Nucleus accumbens (tissue), 56 donors: Measurements from ENCODE around the gene TBC1D19.
"Not testable (repeated sequence)": the region's sequence is repeated elsewhere in the genome, so short reads cannot be mapped to it uniquely, and the experiment has no call there.

ENCODE experiments used
- DNase-seq, 56 donors: peaks; one replicate each; lab custom pipeline; 2025; lab: John Stamatoyannopoulos, UW

The TBC1D19 gene, protein sequence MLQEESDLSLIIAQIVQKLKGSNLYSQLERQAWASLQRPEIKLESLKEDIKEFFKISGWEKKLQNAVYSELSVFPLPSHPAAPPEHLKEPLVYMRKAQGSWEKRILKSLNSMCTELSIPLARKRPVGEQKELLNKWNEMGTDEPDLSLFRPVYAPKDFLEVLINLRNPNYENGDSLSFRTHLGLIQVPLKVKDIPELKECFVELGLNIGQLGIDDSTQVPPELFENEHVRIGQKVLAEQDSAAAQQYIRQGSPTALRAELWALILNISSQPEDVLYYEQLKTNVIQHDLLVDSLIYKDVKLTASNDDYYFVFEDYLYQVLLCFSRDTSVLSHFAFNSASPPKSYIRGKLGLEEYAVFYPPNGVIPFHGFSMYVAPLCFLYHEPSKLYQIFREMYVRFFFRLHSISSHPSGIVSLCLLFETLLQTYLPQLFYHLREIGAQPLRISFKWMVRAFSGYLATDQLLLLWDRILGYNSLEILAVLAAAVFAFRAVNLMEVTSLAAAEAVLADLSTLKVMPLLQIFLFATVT

DNA sequence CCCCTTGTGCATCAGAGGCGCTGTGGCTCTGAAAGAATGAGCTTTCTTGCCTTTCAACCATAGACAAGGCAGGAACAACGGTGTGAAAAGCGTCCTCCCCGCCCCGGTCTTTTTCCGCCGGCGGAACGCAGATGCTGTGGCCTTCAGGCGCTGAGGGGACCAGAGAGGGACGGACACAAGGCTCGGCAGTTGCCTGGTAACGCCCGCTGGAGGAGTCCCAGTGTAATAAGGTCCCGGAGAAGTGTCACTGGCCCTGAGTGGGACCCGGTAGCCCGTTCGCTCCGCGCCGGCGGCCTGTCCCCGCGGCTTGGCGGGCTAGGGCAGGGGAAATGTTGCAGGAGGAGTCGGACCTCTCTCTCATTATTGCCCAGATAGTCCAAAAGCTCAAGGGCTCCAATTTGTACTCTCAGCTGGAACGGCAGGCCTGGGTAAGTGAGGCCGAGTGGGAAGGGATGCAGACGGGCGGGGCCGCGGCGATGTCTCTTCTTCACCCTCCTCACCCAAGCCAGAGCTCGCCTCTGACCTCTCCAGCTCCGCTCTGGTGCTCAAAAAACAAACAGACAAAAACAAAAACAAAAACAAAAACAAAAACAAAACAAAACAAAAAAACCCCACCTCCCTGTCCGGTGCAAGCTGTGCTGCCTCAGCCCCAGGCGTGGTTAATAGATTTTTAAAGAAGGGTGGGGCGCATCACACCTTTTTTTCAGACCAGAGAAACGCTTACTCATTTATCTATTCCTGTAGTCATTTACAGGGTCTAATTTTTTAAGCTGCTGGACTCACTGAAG is at the start of gene TBC1D19:
Gene TBC1D19 (plus strand): TSS at position 220 of the 788 bp plus-strand sequence. CDS start 110 bp downstream, at position 330.
- DNase-seq, result peak in 55 of 56 donors; percentile 36 to 94 (median 84)

DNA sequence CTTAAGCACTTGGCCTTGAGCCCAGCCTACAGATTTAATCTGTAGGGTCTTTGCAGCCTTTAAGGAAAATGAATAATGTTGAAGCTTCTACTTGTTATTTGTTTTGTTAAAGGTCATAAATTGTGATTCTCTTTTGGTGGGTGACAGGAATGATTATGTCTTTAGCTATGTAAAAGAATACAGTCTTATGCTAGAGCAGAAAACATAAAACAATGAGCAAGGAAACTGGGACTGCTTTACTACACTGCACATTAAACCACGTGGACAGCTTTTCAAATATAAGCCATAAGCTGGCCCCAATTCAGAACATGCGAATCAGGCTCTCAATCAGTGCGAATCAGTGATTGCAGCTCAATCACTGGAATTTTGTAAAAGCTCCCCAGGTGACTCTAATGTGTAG is 40.9 kb upstream of the TBC1D19 start:
- no peak for DNase-seq

- no peak for DNase-seq
Measured at GRCh38 chr4:26544421-26544820, 39.5 kb upstream of the TBC1D19 start.

DNA sequence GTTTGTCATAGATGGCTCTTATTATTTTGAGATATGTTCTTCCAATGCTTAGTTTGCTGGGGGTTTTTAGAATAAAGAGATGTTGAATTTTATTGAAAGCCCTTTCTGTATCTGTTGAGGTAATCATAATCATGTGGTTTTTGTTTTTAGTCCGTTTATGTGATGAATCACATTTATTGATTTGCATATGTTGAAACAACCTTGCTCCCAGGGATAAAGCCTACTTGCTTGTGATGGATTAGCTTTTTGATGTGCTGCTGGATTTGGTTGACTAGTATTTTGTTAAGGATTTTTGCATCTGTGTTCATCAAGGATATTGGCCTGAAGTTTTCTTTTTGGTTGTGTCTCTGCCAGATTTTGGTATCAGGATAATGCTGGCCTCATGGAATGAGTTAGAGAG is 35.5 kb upstream of the TBC1D19 start:
- DNase-seq, result not testable (repeated sequence)

GRCh38 chr4:26557164-26557563 is 26.7 kb upstream of the TBC1D19 start:
- no peak for DNase-seq

DNA sequence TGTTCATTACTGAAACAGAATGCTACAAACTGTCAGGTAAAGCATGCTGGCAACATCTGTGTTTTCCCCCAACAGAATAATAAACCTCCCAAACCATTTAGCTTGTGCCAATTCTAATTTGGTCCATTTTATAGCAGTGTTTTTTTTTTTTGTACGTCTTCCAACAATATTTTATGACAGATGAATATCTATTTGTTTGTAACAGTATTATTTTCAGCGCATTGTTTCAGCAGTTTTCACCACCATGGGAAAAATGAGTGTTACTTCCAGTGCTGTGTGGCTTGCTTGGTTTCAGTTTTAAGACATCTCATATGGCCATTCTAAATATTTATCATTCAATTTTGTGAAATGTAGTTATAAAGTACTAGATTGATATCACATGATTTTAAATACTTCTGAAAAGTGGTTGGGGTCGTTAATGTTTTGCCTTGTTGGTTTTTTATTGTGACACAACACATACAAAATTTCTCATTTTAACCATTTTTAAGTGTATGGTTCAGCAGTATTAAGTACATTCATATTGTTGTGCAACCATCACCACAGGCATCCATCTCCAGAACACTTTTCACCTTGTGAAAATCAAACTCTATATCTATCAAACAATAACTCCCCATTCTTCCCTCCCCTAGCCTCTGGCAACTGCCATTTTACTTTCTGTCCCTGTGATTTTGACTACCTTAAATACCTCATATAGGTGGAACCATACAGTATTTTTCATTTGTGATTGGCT is 25.6 kb upstream of the TBC1D19 start:
- no peak for DNase-seq

GRCh38 chr4:26566133-26566532 is 17.8 kb upstream of the TBC1D19 start:
- no peak for DNase-seq

GRCh38 chr4:26568446-26568994 is 15.4 kb upstream of the TBC1D19 start:
- DNase-seq, result no peak

- DNase-seq, result no peak
Measured at GRCh38 chr4:26570596-26570995, 13.3 kb upstream of the TBC1D19 start.

DNA sequence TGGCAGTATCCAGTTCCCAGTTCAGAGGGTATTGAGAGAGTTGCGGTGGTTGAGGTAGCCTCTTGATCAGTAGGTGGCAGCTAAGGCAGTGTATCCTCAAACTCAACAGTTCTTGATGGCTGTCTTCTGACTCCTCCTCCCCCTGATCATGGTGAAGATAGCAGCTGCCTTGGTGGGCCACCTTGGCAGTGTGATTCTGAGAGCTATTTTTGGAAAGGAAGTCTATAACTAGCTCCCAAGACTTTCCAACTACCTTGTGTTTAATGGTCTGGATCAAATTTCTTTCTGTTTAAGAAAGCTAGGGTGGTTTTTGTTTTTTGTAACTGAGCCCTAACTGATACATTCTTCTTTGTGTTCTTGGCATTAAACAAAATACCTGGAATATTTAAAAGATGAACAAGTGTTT is 10.5 kb upstream of the TBC1D19 start:
- no peak for DNase-seq

DNA sequence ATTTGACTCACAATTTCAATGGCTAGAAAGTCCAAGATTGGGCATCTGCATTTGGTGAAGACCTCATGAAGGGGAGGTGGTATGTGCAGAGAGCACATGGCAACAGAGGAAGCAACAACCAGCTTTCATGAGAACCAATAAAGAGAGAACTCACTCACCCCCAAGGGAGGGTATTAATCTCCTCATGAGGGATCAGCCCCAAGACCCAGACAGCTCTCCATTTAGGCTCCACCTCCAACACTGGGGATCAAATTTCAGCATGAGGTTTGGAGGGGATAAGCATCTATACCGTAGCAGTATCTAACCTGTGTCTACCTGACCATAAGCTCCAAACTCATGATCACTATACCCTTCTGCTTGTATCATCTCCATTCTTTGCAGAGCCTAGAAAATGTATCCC is 9.3 kb upstream of the TBC1D19 start:
- no peak for DNase-seq

- no peak for DNase-seq
Measured at GRCh38 chr4:26576231-26576739, 7.6 kb upstream of the TBC1D19 start.

- no peak for DNase-seq
Measured at GRCh38 chr4:26577066-26577465, 6.8 kb upstream of the TBC1D19 start.

GRCh38 chr4:26579169-26579568 is 4.7 kb upstream of the TBC1D19 start:
- DNase-seq, result no peak

- DNase-seq, result not testable (repeated sequence)
Measured at GRCh38 chr4:26581341-26581740, 2.5 kb upstream of the TBC1D19 start.

GRCh38 chr4:26583538-26583864 is 383 bp upstream of the TBC1D19 start:
- no peak for DNase-seq

DNA sequence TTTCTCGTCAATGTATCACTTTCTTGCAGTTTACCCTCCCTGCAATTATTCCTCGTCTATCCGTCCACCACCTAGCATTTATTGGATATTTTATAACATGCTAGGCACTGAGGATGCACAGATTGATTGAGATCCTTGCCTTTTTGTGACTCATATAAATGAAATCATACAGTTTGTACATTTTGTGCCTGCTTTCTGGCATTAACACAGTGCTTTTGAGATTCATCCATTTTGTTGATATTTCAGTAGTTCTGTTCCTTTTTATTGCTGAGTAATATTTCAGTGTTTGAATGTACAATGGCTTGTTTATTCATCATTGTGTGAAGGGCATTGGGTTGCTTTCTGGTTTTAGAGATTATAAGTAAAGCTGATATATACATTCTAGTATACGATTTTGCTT is 841 bp downstream of the TBC1D19 start:
- no peak for DNase-seq

DNA sequence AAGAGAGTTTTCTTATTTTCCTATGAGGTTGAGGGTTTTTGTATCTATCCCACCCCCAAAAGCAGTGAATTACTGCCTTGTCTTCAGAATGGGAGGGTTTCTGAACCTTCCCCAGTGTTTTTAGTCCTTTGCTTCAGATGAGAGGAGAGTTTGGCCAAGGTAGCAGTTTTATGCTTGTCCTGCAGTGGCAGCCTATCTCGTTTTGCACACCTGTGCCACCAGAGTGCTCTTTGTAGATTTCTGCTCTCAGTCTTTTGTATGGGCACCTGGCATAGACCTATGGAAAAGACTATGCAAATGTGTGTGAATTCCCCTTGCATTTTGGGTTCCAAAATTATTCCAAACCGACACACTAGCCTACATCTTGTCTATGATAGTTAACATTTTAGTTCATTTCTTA is 5.8 kb downstream of the TBC1D19 start:
- DNase-seq, result no peak

GRCh38 chr4:26590639-26591038 is 6.8 kb downstream of the TBC1D19 start:
- no peak for DNase-seq

DNA sequence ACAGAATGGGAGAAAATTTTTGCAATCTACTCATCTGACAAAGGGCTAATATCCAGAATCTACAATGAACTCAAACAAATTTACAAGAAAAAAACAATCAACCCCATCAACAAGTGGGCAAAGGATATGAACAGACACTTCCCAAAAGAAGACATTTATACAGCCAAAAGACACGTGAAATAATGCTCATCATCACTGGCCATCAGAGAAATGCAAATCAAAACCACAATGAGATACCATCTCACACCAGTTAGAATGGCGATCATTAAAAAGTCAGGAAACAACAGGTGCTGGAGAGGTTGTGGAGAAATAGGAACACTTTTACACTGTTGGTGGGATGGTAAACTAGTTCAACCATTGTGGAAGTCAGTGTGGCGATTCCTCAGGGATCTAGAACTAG is 9.7 kb downstream of the TBC1D19 start:
- not testable (repeated sequence) for DNase-seq
